Muscle layer of colon (tissue), 2 donors: ENCODE data around the gene SLC43A1.
A peak's percentile ranks its signal among the peaks of the same experiment; 100 is the strongest.
"Not testable (repeated sequence)": the region's sequence is repeated elsewhere in the genome, so short reads cannot be mapped to it uniquely, and the experiment has no call there.

Experiments
- H3K27ac ChIP-seq: one replicate; pipeline ENCODE4 v1.7.0; 2013; ENCODE audit warnings: low read depth, mild to moderate bottlenecking, low read length, moderate library complexity
- H3K27me3 ChIP-seq, 2 donors: one replicate each; pipeline ENCODE4 v1.7.0; 2013; ENCODE audit warnings: low read length in 2 of 2, mild to moderate bottlenecking in 2 of 2; ENCODE audit not compliant: insufficient read depth in 2 of 2, control insufficient read depth in 1 of 2
- H3K36me3 ChIP-seq: one replicate; pipeline ENCODE4 v1.7.0; 2013; ENCODE audit warnings: mild to moderate bottlenecking, low read length; ENCODE audit not compliant: insufficient read depth
- H3K4me1 ChIP-seq: one replicate; pipeline ENCODE4 v1.7.0; 2013; ENCODE audit warnings: mild to moderate bottlenecking, low read length; ENCODE audit not compliant: insufficient read depth
- H3K4me3 ChIP-seq, 2 donors: one replicate each; pipeline ENCODE4 v1.7.0; 2013; ENCODE audit warnings: low read length in 2 of 2, low read depth in 1 of 2, mild to moderate bottlenecking in 1 of 2, moderate library complexity in 1 of 2
- H3K9ac ChIP-seq: one replicate; pipeline ENCODE4 v1.7.0; 2013; ENCODE audit warnings: low read length
- H3K9me3 ChIP-seq: one replicate; pipeline ENCODE4 v1.7.0; 2013; ENCODE audit warnings: mild to moderate bottlenecking, low read length
- donor health status: abdominal sarcoma.
- donor health status: Adenocarcinoma of cecum.

SLC43A1 gene

DNA sequence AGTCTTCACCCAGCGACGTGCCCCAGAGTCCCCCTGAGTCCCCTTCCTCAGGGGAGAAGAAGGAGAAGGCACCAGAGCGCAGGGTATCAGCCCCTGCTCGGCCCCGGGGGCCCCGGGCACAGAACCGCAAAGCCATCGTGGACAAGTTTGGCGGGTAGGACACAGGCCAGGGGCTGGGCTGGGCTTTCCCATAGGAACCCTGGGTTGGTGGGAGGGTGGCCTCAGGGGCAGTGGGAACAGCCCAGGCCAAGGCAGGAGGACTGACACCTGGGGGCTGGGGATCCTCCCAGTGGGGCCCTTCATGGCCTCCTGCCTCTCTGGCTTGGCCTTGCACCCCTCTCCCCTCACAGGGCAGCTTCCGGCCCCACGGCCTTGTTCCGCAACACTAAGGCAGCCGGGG, 30.4 kb upstream of the SLC43A1 start:
- Histone ChIP-seq H3K4me1 (no peaks in the 10 kb centered on the region), H3K27ac (no peak overlapping the region), H3K4me3 (no peak overlapping the region), H3K9ac (no peak overlapping the region), H3K36me3 (peaks cover 16% of the 10 kb centered on the region), H3K27me3 (no peaks in the 10 kb centered on the region), H3K9me3 (no peaks in the 10 kb centered on the region)

DNA sequence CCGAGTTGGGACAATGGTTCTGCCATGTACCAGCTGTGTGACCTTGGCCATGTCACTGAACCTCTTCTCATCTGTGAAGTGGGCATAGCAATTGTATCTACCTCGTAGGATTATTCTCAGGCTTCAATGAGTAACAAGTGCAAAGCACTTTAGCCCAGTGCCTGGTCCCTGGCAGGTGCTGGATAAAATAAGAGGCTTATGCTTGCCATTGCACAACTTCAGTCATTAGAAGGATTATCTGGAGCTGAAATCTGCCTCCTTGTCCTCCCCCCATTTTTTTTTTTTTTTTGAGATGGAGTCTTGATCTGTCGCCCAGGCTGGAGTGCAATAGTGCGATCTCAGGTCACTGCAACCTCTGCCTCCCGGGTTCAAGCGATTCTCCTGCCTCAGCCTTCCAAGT, 29.1 kb upstream of the SLC43A1 start:
- H3K27ac ChIP-seq, result no peak overlapping the region
- peaks cover 3% of the 10 kb centered on the region for H3K36me3 ChIP-seq
- no peak overlapping the region for H3K9ac ChIP-seq
- H3K4me1 ChIP-seq, result no peaks in the 10 kb centered on the region
- no peak overlapping the region for H3K4me3 ChIP-seq
- H3K9me3 ChIP-seq, result no peaks in the 10 kb centered on the region
- no peaks in the 10 kb centered on the region for H3K27me3 ChIP-seq

DNA sequence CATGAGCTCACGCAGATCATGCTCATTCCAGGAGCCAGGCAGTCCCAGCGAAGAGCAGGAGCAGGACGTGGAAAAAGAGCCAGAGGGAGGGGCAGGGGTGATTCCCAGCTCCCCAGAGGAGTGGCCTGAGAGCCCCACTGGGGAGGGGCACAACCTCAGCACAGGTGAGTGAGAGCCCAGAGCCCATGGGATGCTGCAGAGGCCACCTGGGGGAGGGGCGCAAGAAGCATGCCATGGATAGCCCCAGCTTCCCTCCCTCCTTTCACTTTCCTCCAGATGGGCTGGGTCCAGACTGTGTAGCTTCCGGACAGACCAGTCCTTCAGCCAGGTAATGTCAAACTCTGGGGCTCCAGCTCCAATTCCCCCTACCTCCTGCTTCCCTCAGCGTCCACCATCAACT, 28.1 kb upstream of the SLC43A1 start:
- no peak overlapping the region for H3K4me3 ChIP-seq
- no peak overlapping the region for H3K9ac ChIP-seq
- H3K27me3 ChIP-seq, result no peaks in the 10 kb centered on the region
- no peak overlapping the region for H3K27ac ChIP-seq
- H3K9me3 ChIP-seq, result no peaks in the 10 kb centered on the region
- H3K36me3 ChIP-seq, result no peaks in the 10 kb centered on the region
- no peaks in the 10 kb centered on the region for H3K4me1 ChIP-seq

DNA sequence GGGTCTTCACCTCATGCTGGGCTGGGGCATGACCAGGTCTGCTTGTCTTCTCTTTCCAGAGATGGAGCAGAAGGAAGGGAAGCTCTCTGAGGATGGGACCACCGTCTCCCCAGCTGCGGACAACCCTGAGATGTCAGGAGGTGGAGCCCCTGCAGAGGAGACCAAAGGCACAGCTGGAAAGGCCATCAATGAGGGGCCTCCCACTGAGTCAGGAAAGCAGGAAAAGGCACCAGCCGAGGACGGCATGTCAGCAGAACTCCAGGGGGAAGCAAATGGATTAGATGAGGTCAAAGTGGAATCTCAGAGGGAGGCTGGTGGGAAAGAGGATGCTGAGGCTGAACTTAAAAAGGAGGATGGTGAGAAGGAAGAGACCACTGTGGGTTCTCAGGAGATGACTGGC, 27.1 kb upstream of the SLC43A1 start:
- H3K4me3 ChIP-seq, result no peak overlapping the region
- no peaks in the 10 kb centered on the region for H3K36me3 ChIP-seq
- no peak overlapping the region for H3K9ac ChIP-seq
- H3K4me1 ChIP-seq, result no peaks in the 10 kb centered on the region
- no peaks in the 10 kb centered on the region for H3K27me3 ChIP-seq
- H3K9me3 ChIP-seq, result no peaks in the 10 kb centered on the region
- no peak overlapping the region for H3K27ac ChIP-seq

DNA sequence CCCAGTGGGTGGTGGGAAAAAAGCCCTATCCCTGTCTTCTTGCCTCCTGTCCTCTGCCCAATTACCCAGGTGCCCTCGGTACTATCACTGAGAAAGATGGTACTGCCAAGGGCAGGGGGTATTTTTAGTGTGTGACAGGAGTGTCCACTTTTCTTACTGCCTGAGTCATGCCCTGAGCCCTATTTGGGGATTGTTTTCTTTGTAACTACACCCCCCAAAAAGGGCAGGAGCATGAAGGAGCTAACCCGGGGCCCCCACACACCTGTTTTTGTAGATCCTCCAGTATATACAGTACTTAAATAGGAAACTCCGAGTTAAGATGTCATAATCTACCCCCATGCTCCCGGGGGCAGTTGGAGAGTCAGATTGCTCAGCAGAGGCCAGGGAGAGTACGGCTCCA, 25.7 kb upstream of the SLC43A1 start:
- H3K4me3 ChIP-seq, result no peak overlapping the region
- H3K4me1 ChIP-seq, result no peaks in the 10 kb centered on the region
- H3K9me3 ChIP-seq, result no peaks in the 10 kb centered on the region
- H3K9ac ChIP-seq, result no peak overlapping the region
- no peaks in the 10 kb centered on the region for H3K36me3 ChIP-seq
- H3K27me3 ChIP-seq, result no peaks in the 10 kb centered on the region
- no peak overlapping the region for H3K27ac ChIP-seq

DNA sequence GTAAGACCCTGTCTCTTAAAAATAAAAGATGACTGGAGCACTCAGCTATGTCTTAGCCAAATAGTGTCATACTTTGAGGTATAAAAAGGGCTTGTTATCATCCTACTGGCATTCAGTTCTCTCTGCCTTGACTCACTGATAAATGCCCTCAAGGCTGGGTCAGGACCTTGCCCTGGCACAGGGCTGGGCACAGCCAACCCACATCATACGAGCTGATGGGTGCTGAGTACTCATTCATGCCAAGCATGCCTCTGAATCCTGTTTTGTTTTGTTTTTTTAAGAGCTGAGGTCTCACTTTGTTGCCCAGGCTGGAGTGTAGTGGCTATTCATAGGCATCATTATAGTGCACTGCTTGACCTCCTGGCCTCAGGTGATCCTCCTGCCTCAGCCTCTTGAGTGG, 23.8 kb upstream of the SLC43A1 start:
- H3K9ac ChIP-seq, result no peak overlapping the region
- H3K27me3 ChIP-seq, result no peaks in the 10 kb centered on the region
- H3K36me3 ChIP-seq, result no peaks in the 10 kb centered on the region
- no peak overlapping the region for H3K27ac ChIP-seq
- H3K9me3 ChIP-seq, result no peaks in the 10 kb centered on the region
- no peaks in the 10 kb centered on the region for H3K4me1 ChIP-seq
- H3K4me3 ChIP-seq, result no peak overlapping the region

DNA sequence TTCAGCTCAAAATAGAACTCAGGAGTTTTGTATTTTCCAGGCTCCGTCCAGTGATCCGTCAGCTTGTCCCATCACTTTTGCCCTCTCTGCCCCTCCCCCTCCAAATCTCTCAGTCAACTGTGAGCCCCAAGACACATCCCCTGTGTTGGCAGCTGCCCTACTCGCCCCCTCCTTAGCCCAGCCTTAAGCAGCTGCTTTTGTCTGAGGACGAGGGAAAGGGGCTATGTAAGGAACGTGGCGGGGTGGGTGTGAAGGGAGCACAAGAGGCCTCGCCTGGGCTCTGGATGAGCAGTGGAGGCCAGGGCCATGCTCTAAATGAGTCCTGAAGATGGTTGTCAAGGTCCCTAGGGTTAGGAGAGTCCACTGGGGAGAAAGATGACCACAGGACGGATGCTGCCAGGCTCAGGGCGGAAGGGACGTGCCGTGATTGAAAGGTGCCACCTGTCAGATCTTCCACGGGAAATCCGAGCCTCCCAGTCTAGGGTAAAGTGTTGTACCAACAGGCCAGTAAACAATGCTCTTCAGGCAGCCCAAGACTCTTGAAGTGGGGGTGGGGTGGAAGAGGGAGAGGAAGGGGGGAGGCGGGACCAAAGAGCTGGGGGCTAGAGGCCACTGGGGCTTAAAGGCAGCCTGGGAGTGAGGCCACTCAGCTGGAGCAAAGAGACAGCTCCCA, 21.6 kb upstream of the SLC43A1 start, which contains the start of gene SMTNL1:
Gene SMTNL1 (plus strand): TSS at position 649 of the 673 bp plus-strand sequence. CDS start 5,048 bp downstream, outside the sequence.
- no peak within 1 kb of the TSS for H3K9ac ChIP-seq
- H3K27ac ChIP-seq, result no peak within 1 kb of the TSS
- no peak within 1 kb of the TSS for H3K4me3 ChIP-seq
- no peaks in the 10 kb centered on the region for H3K27me3 ChIP-seq
- H3K4me1 ChIP-seq, result no peaks in the 10 kb centered on the region
- no peaks in the 10 kb centered on the region for H3K36me3 ChIP-seq
- no peaks in the 10 kb centered on the region for H3K9me3 ChIP-seq

DNA sequence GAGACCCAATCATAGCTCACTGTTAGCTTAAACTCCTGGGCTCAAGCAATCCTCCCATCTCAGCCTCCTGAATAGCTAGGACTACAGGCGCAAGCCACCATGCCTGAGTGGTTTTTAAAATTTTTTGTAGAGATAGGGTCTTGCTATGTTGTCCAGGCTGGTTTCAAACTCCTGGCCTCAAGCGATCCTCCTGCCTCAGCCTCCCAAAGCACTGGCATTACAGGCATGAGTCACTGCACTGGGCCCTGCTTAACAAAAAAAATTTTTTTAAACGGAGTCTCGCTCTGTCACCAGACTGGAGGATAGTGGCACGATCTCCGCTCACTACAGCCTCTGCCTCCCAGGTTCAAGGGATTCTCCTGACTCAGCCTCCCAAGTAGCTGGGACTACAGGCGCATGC, 18.9 kb upstream of the SLC43A1 start:
- H3K4me3 ChIP-seq, H3K9me3 ChIP-seq, H3K27ac ChIP-seq: not testable (repeated sequence)

DNA sequence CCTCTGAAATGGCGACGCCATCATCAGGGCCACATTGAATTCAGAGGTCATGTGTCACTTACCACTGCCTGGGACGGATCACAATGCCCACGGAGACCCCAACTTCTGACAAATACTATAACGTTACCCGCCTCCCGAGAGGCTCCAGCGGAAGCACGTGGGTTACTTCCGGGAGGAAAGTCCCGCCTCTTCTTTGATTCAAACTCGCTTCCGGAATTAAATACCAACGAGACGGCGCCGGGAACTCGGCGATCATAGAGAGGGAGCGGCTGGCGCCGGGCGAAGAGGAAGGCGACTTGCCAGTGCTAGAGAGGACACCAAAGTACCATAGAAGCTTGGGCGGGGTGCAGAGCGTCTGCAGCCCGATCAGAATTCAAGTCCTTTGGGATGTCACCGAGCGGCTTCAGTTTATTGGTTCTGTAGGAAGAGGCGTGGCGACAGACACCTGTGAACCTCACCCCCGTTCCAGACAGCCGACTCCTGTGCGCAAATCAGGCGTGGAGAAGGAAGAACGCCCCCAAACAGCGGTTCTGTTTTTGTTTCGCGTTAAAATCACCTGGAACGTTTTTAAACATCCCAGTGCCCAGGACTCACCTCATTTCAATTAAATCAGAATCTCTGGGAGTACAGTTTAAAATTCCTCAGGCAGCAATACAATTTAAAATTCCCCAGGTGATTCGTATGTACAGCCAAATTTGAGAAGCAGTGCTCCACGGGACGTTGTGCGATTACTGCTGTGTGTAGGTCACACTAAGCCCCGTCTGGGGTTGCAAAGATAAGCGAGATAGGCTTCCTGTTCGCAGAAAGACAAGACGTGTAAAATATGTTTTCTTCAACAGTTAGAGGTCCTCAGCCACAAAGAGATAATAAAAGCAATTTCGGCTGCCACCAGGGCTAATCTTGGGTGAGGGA, 15.3 kb upstream of the SLC43A1 start, which contains the start of gene TIMM10:
Gene TIMM10 (minus strand): TSS at position 159 of the 912 bp plus-strand sequence. CDS start 565 bp downstream, outside the sequence.
- Histone ChIP-seq H3K27ac (peak within 1 kb of the TSS; percentile 87), H3K27me3 (no peaks in the 10 kb centered on the region), H3K9ac (peak within 1 kb of the TSS; percentile 56), H3K4me3 (peak within 1 kb of the TSS; percentile 87 to 92), H3K36me3 (peaks cover 5% of the 10 kb centered on the region), H3K9me3 (no peaks in the 10 kb centered on the region), H3K4me1 (peaks cover 7% of the 10 kb centered on the region)

More for the DNA sequence above, 18.9 kb upstream of the SLC43A1 start:
- not testable (repeated sequence) for H3K9ac ChIP-seq, H3K4me1 ChIP-seq, H3K27me3 ChIP-seq, H3K36me3 ChIP-seq

DNA sequence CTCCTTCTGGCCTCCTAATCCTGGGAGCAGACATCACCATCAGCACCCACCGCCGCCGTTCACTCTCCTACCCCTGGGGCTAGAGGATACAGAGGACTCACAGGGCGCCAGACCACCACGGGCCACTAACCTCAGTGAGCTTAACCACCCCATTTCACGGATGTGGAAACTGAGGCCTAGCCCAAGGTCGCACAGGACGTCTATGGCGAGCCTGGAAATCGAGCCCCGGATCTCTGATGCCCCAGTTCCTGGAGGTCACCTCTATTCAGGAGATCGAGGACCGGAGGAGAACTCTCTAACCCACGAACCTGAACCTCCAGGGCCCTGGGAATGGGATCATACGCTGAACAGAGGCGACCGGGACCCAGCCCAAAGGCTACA, 14.7 kb upstream of the SLC43A1 start:
- Histone ChIP-seq H3K36me3 (peaks cover 5% of the 10 kb centered on the region), H3K27ac (peak overlapping the region; percentile 87), H3K9me3 (no peaks in the 10 kb centered on the region), H3K27me3 (no peaks in the 10 kb centered on the region), H3K4me3 (peak overlapping the region; percentile 87 to 92), H3K9ac (peak overlapping the region; percentile 56), H3K4me1 (peaks cover 7% of the 10 kb centered on the region)

DNA sequence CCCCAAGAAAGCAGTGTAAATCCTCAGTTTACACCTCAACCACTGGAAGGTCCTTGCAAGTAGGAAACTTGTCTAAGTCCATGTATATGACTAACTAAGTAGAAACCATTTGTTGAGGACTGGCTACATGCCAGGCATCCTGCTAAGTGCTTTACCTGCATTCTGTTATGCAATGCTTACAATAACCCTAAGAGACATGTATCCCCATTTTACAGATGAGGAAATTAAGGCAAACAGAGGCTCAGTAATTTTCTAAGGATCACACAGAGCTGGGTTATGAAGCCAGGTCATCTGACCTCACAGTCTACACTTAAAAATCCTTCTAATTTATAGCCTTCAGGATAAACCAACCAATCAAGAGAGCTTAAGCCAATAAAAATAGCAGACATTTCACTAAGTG, 13.5 kb upstream of the SLC43A1 start:
- H3K27ac ChIP-seq, result no peak overlapping the region
- no peak overlapping the region for H3K4me3 ChIP-seq
- H3K36me3 ChIP-seq, result peaks cover 5% of the 10 kb centered on the region
- H3K27me3 ChIP-seq, result no peaks in the 10 kb centered on the region
- no peaks in the 10 kb centered on the region for H3K9me3 ChIP-seq
- H3K4me1 ChIP-seq, result peaks cover 7% of the 10 kb centered on the region
- no peak overlapping the region for H3K9ac ChIP-seq
